Keratinocyte (primary cell): Measurements from ENCODE around the gene ROR1. TPM values are rescaled to one million over a fixed set of nuclear protein-coding genes. Genes with fewer than 3 reads are reported as not detected.

Source experiments
- DNase-seq: peaks from one replicate; pipeline ENCODE4 v3.0.0-alpha.2; 2011; ENCODE audit warnings: low read depth, missing footprints, low spot score
- FAIRE-seq: peaks from 2 replicates; lab custom pipeline; 2011; peaks lifted over from hg19 to GRCh38; lab: Jason Lieb, UNC
- H2AFZ ChIP-seq: 2 replicates; pipeline ENCODE4 v1.6.0; 2012; ENCODE audit warnings: low read length, control low read depth, inconsistent platforms; ENCODE audit not compliant: control insufficient read depth
- H3K27ac ChIP-seq: 2 replicates; pipeline ENCODE4 v1.5.1; 2011; ENCODE audit warnings: low read length; ENCODE audit not compliant: control insufficient read depth, insufficient read depth
- H3K27me3 ChIP-seq: 3 replicates; pipeline ENCODE4 v1.6.0; 2011; ENCODE audit warnings: low read length; ENCODE audit not compliant: control insufficient read depth, insufficient read depth; ENCODE audit errors: extremely low read depth
- H3K36me3 ChIP-seq, 2 experiments: 2 replicates in 1 of 2; 3 replicates in 1 of 2; pipeline ENCODE4 v1.5.1; 2011; ENCODE audit warnings: low read length in 2 of 2, mild to moderate bottlenecking in 1 of 2; ENCODE audit not compliant: control insufficient read depth in 2 of 2, insufficient read depth in 2 of 2; ENCODE audit errors: extremely low read depth in 1 of 2
- H3K4me1 ChIP-seq: 3 replicates; pipeline ENCODE4 v1.5.1; 2011; ENCODE audit warnings: low read length; ENCODE audit not compliant: control insufficient read depth, insufficient read depth; ENCODE audit errors: extremely low read depth
- H3K4me2 ChIP-seq: 3 replicates; pipeline ENCODE4 v1.6.0; 2011; ENCODE audit warnings: low read depth, low read length; ENCODE audit not compliant: control insufficient read depth, insufficient read depth; ENCODE audit errors: extremely low read depth
- H3K4me3 ChIP-seq, 3 experiments: fragments of 200-600 bp in 1 of 3; sonication (generic) in 1 of 3; 2 replicates in 2 of 3; 3 replicates in 1 of 3; pipeline ENCODE4 v1.5.1; 2011 to 2016; ENCODE audit warnings: low read length in 3 of 3, mild to moderate bottlenecking in 3 of 3, control low read depth in 2 of 3, inconsistent platforms in 1 of 3, low read depth in 1 of 3, mixed read lengths in 1 of 3, mixed run types in 1 of 3, moderate library complexity in 1 of 3; ENCODE audit not compliant: control insufficient read depth in 2 of 3, insufficient read depth in 2 of 3; ENCODE audit errors: extremely low read depth in 1 of 3
- H3K79me2 ChIP-seq: 2 replicates; pipeline ENCODE4 v1.6.0; 2012; ENCODE audit warnings: low read length; ENCODE audit not compliant: control insufficient read depth, insufficient read depth
- H3K9ac ChIP-seq: 3 replicates; pipeline ENCODE4 v1.6.0; 2011; ENCODE audit warnings: low read length; ENCODE audit not compliant: control insufficient read depth, insufficient read depth; ENCODE audit errors: extremely low read depth
- H3K9me1 ChIP-seq: 3 replicates; pipeline ENCODE4 v1.6.0; 2011; ENCODE audit warnings: low read length; ENCODE audit not compliant: control insufficient read depth, insufficient read depth; ENCODE audit errors: extremely low read depth
- H3K9me3 ChIP-seq: 2 replicates; pipeline ENCODE4 v1.5.1; 2012; ENCODE audit warnings: low read depth, low read length; ENCODE audit not compliant: control insufficient read depth
- H4K20me1 ChIP-seq: 3 replicates; pipeline ENCODE4 v1.6.0; 2011; ENCODE audit warnings: low read length; ENCODE audit not compliant: control insufficient read depth, insufficient read depth; ENCODE audit errors: extremely low read depth
- EZH2 ChIP-seq: IDR thresholded peaks from one replicate; pipeline ENCODE4 v1.6.1; 2012; ENCODE audit warnings: inconsistent platforms, mild to moderate bottlenecking, low read length, moderate library complexity
- dilution Hi-C: fragments of 300-500 bp; cut with MboI; formaldehyde crosslinking; loops from one replicate; pipeline ENCODE4 v1.7.0; 2020; ENCODE audit warnings: low sequenced_read_pairs; ENCODE audit not compliant: extremely low pct_ligation_motif_present
- polyA plus RNA-seq, 5 experiments: library from polyadenylated mRNA; depleted of rRNA in 3 of 5; stranded (reverse) in 3 of 5; stranded (forward) in 1 of 5; unstranded in 1 of 5; fragments of >200 nt; gene quantifications; 1 replicate in 1 of 5; 2 replicates in 3 of 5; 3 replicates in 1 of 5; pipeline versions ENCODE4 v1.2.1 to v1.2.3, GENCODE V29; 2011 to 2012; ENCODE audit warnings: missing spikeins in 2 of 5, low read depth in 1 of 5, low replicate concordance in 1 of 5
- TF ChIP-seq, protein P1 (sequence below), 3 experiments: IDR thresholded peaks in 1 of 3; conservative IDR thresholded peaks in 1 of 3; optimal IDR thresholded peaks in 1 of 3; 2 replicates in 2 of 3; 3 replicates in 1 of 3; pipeline versions ENCODE3 to v1.5.1; 2011; ENCODE audit warnings: low read length in 3 of 3, mild to moderate bottlenecking in 3 of 3, moderate library complexity in 2 of 3, control low read depth in 1 of 3, inconsistent platforms in 1 of 3; ENCODE audit not compliant: insufficient read depth in 2 of 3; ENCODE audit errors: extremely low read depth in 1 of 3

Gene ROR1
- polyA plus RNA-seq, 1 donor (not counting 4 experiments of a cell fraction or from before 2014, with no cell fraction given) = 9.2 TPM

DNA sequence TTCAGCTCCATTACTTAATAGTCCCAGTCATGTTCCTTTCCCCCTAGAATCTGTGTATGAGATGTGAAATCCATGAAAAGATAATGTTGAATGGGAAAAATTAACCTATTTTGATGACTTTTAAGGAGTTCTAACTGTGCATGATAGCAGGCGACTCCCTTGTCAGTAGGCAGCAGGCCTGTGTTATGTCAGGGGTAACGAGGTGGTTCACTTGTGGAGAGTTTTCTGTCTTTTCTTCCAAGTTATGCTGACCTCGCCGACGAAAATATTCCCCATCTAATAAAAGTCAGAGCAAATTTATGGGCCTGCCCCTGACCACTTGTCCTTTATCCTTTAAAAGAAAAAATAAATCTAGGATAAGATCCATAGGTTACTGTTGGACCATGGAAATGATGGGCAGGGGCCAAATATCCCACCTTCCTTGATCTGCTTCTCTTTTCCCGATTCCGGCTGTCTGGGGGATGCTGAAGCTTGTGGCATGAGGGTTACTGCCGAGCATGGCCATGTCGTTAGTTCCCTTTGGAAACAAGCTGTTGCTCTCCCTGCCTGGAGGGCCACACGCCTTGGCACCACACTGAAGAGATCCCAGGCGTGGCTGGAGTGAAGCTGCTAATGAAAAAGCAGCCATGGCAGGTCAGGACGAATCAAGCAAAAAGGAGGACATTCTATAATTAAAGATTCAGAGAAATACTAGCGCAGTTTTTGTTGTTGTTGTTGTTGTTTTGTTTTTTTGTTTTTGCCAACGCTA, 93.8 kb downstream of the ROR1 start:
- Histone ChIP-seq H3K9ac (peak overlapping the region; percentile 18), H3K4me2 (peak overlapping the region; percentile 69), H3K4me3 (peak overlapping the region in 2 of 3 experiments; percentile 1 to 35)

DNA sequence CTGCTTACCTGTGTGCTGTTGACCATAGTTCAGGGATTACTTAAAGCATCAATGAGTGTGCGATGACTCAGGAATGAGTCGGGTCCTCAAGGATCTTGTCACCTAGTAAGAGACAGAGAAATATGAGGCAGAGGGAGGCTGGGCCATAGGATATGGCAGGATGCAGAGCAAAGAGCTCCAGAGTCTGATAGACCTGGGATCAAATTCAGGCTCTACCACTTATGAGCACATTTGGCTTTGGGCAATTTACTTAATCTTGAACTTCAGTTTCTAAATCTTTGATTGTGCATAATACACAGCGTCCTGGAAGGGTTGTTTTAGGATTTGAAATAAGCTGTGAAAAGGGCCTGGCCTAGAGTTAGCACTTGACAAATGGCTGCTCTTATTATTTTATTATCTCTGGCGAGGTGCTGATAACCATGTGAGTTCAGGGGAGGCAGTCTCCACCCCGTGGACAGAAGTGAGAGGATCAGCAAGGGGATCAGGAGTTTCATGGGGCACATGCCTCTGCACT, 94.5 kb downstream of the ROR1 start:
- H3K9ac ChIP-seq = peak overlapping the region; percentile 18
- no peak for TF ChIP-seq EZH2
- TF ChIP-seq, protein P1, sequence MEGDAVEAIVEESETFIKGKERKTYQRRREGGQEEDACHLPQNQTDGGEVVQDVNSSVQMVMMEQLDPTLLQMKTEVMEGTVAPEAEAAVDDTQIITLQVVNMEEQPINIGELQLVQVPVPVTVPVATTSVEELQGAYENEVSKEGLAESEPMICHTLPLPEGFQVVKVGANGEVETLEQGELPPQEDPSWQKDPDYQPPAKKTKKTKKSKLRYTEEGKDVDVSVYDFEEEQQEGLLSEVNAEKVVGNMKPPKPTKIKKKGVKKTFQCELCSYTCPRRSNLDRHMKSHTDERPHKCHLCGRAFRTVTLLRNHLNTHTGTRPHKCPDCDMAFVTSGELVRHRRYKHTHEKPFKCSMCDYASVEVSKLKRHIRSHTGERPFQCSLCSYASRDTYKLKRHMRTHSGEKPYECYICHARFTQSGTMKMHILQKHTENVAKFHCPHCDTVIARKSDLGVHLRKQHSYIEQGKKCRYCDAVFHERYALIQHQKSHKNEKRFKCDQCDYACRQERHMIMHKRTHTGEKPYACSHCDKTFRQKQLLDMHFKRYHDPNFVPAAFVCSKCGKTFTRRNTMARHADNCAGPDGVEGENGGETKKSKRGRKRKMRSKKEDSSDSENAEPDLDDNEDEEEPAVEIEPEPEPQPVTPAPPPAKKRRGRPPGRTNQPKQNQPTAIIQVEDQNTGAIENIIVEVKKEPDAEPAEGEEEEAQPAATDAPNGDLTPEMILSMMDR (optimal IDR thresholded peaks at IDR 0.05 in 1 of 3, IDR thresholded peaks at IDR 0.05 in 1 of 3, conservative IDR thresholded peaks at IDR 0.05 in 1 of 3; ENCODE audit: extremely low read depth in 1 of 3, insufficient read depth in 2 of 3, low read length in 3 of 3) = peak in 1 of 3 experiments; percentile 19
- FAIRE-seq (peak; percentile 96), DNase-seq (peak; percentile 62)
- no peaks in the 10 kb centered on the region for H3K79me2 ChIP-seq
- no peaks in the 10 kb centered on the region for H3K36me3 ChIP-seq
- peak overlapping the region in 1 of 3 experiments; percentile 35 for H3K4me3 ChIP-seq
- H3K27me3 ChIP-seq = no peaks in the 10 kb centered on the region
- H4K20me1 ChIP-seq = no peaks in the 10 kb centered on the region
- peaks cover 30% of the 10 kb centered on the region for H3K4me1 ChIP-seq
- peak overlapping the region; percentile 59 for H3K27ac ChIP-seq
- no peak overlapping the region for H2AFZ ChIP-seq
- peak overlapping the region; percentile 69 for H3K4me2 ChIP-seq
- no peaks in the 10 kb centered on the region for H3K9me1 ChIP-seq
- H3K9me3 ChIP-seq = no peaks in the 10 kb centered on the region
- dilution Hi-C loops = no loop called here

More for the DNA sequence above, 93.8 kb downstream of the ROR1 start:
- Histone ChIP-seq H3K36me3 (no peaks in the 10 kb centered on the region), H3K9me1 (no peaks in the 10 kb centered on the region), H2AFZ (peak overlapping the region; percentile 53), H3K27me3 (no peaks in the 10 kb centered on the region), H3K4me1 (peaks cover 30% of the 10 kb centered on the region), H3K27ac (peak overlapping the region; percentile 59), H3K79me2 (no peaks in the 10 kb centered on the region), H4K20me1 (no peaks in the 10 kb centered on the region), H3K9me3 (no peaks in the 10 kb centered on the region)
- TF ChIP-seq, protein P1 (optimal IDR thresholded peaks at IDR 0.05 in 1 of 3, IDR thresholded peaks at IDR 0.05 in 1 of 3, conservative IDR thresholded peaks at IDR 0.05 in 1 of 3; ENCODE audit: extremely low read depth in 1 of 3, insufficient read depth in 2 of 3, low read length in 3 of 3) = no peak
- no peak for TF ChIP-seq EZH2
- dilution Hi-C loops = no loop called here
- no peak for FAIRE-seq
- no peak for DNase-seq
